Inflammatory macrophage treated with lipopolysaccharide for 1 hour (primary cell): ENCODE measurements around the gene SPRYD7.
"Not testable (repeated sequence)": the region's sequence is repeated elsewhere in the genome, so short reads cannot be mapped to it uniquely, and the experiment has no call there.

Experiments used
- DNase-seq, 2 donors: peaks; one replicate each; pipeline ENCODE4 v3.0.0-alpha.2; 2020 to 2022

Gene SPRYD7

GRCh38 chr13:49936075-49936967, at the start of gene SPRYD7:
TSS of gene SPRYD7 (minus strand) at chr13:49936340. CDS start at chr13:49936235, 105 bp downstream.
- DNase-seq: peak; percentile 96 to 99

DNA sequence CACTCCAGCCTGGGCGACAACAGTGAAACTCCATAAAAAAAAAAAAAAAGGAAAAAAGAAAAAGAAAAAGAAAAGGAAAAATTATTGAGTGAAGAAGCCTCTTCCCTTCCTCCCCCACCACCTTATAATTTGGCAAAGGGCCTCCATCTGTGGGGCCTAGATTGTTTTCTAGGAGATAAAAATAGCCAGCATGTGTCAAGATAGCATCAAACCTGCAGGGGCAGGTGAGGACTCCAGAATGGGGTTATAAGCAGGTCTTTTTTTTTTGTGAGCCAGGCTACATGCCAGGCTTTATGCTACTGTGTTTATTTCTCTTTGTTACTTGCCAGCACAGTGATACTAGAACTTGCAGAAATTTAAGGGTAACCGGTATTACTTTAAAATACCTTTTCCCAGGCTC, 49.0 kb upstream of the SPRYD7 start:
- no peak for DNase-seq

GRCh38 chr13:49980266-49980665, 44.1 kb upstream of the SPRYD7 start:
- DNase-seq: no peak

DNA sequence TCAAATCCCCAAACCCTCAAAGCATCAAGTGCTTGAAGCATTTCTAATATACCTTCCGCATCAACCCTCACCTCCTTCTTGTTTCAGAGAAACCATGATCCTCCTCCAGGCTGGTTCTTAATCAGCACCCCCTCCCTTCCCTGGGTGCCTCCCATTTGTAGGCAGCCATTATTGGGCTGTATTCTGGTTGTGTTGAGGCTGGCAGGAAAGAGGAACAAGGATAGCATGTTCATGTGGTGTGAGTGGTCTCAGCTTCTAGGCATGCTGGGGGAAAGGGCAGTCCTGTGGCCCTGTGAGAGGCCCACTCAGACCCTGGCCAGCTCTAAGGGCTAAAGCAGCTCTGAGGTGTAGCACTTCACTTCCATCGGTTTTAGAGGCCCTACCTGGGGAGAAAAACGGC, 41.9 kb upstream of the SPRYD7 start:
- no peak for DNase-seq

DNA sequence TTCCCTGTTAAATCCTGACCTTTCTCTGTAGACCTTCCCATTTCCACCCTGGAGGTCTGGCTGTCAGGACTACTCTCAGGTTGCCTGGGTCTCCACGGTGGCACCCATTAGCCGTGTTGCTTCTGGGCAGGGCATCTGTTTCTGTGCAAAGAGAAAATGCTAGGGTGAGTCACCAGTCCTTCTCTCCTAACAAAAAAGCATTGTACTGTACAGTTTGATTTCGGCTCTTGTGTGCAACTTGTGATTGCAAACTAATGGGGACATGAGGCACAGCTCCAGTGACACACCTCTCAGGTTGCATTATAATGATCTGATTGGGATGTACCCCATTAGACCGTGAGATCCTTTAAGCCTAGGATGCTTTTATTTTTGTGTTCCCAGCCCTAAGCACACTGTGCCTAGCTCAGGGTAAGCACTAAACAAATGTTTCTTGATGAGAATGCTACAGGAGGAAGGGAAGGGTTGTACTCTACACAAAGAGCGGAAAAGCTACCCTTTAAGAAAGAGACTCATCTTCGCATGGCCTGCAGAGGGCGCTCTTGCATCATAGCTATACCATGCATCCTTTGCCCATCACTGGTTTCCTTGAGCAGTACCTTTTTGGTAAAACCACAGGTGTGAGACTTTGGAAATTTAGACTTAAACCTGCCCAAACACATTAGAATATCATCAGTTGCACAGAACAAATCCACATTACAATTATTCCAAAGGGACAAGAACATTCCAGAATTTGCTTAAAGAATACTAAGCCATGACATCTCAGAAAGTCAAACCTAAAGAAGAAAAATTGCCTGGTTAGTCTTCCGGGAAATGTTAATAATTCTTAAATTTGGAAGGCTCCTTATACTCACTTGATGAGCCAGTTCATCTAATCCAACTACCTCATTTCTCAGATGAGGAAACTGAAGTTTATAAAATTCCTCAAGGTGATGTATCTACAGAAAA, 40.4 kb upstream of the SPRYD7 start:
- DNase-seq: peak; percentile 35 to 79

GRCh38 chr13:49975826-49976225, 39.7 kb upstream of the SPRYD7 start:
- DNase-seq: no peak

DNA sequence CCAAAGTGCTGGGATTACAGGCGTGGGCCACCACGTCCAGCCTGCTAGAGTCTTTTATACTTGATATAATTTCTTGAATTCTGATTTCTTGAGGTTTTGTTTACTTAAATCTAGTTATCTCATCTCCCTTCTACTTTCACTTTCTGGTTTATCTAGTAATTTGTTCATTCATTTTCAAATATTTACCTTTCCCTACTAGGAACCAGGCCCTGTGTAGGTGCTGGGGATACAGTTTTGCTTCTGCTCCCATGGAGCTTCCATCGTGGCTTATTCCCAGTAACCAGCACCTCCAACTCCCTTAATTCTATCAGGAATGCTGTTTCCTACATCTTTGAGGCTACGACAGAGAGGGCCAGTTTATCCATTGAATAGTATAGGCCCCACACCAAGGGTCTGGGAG, 36.6 kb upstream of the SPRYD7 start:
- DNase-seq: no peak

DNA sequence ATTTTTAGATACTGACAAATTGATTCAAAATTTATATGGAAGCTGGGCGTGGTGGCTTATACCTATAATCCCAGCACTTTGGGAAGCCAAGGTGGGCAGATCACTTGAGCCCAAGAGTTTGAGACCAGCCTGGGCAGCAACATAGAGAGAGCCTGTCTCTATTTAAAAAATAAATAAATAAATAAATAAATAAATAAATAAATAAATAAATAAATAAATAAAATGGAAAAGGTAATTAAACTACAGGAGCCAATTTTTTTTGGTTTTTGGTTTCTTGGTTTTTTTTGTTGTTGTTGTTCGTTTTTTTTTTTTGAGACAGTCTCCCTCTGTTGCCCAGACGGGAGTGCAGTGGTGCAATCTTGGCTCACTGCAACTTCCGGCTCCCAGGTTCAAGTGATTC, 31.3 kb upstream of the SPRYD7 start:
- DNase-seq: no peak

GRCh38 chr13:49958321-49958720, 22.2 kb upstream of the SPRYD7 start:
- no peak for DNase-seq

GRCh38 chr13:49956131-49956530, 20.0 kb upstream of the SPRYD7 start:
- no peak for DNase-seq

GRCh38 chr13:49954674-49955455, 18.7 kb upstream of the SPRYD7 start:
- DNase-seq: no peak

DNA sequence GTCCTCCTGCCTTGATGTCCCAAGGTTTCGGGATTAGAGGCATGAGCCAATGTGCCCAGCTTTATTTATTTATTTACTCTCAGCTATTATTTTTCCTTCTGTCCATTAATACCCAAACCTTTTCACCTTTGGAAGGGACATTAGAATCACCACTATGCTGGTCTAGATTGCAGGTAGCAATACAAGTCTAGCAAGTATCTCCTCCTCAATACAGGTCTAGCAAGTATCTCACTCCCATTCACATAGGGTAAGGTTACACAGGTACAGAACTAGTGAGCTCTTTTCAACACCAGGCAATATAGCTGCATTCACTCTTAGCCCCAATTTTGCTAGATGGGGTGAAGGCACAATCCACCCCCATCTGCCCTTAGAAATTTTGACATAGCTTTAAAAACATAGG, 17.4 kb upstream of the SPRYD7 start:
- no peak for DNase-seq

GRCh38 chr13:49951754-49952535, 15.8 kb upstream of the SPRYD7 start:
- DNase-seq: no peak

- DNase-seq: not testable (repeated sequence)
These were observed 12.7 kb upstream of the SPRYD7 start for GRCh38 chr13:49948777-49949270.

DNA sequence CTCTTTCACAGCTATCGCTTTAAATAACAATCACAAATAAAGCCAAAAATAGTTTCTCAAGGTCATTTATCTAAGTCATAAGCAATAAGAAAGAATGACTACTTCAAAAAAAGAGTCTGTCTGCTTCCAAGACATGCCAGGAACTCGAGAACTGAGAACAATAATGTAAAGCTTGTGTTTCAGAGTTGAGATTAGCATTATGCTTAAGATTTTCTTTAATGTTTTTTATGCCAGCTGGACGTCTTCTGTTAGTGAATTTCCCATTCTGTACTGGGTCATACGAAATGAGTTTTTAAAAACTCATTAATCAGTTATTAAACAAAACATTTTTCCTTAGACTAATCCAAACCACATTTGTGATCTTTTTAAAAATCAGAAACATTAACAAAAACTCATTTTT, 3.2 kb upstream of the SPRYD7 start:
- DNase-seq: no peak

DNA sequence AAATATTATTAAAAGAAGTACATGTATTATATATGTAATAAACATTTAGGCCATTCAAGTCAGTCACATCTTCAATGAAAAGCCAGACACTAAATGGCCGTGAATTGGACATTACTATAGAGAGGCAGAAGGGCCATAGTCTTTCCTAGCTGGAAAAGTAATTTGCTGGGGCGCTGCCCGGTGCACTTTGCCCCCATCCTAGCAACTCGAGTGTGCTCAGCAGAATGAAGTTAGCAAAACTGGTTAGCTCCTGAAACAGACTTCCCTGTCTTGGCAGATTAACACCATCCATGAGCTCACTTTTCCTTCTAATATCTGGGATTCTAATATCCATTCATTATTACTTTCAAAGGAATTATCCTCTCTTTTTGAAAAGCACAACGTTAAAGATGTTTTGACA, 2.8 kb upstream of the SPRYD7 start:
- no peak for DNase-seq

DNA sequence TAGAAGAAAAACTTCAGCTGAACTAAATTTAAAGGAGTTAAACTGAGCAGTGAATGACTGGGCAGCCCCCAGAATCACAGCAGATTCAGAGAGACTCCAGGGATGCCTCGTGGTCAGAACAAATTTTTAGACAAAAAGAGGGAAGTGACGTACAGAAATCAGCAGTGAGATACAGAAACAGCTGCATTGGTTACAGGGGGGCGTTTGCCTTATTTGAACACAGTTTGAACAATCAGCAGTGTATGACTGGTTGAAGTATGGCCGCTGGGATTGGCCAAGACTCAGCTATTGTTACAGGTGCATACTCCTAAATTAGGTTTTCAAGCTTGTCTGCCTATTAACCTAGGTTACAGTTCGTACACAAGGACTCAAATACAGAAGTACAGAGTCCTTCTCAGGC, 2.2 kb upstream of the SPRYD7 start:
- DNase-seq: peak; percentile 68 to 72

DNA sequence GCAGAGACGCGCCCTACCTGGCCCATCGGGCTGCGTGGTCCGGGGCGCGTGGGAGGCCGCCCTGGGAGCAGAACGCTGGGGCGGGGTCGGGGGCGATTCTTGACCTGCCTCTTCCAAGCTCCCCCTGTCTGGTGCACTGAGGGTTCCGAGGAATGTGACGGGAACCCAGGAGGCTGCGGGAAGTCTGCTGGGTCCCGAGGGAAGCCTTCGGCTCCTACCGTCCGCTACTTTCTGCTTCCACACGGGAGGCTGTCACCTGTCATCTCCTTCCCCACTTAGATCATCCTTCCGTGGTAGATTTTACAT, 781 bp upstream of the SPRYD7 start:
- no peak for DNase-seq

GRCh38 chr13:49935171-49936074, 717 bp downstream of the SPRYD7 start:
- DNase-seq: peak; percentile 73 to 78

- DNase-seq: no peak
These were observed 2.6 kb downstream of the SPRYD7 start for GRCh38 chr13:49933511-49933910.

GRCh38 chr13:49932868-49933267, 3.3 kb downstream of the SPRYD7 start:
- DNase-seq: no peak
